Stimulated activated CD4-positive, alpha-beta T cell treated with anti-CD3 and anti-CD28 coated beads, Interleukin-1b, Interleukin-23, amount 100 ng/mL, for 24 hours (primary cell): Measurements from ENCODE around the gene TMEM147.

Experiments
- DNase-seq, 4 experiments: peaks; one replicate each; pipeline ENCODE4 v3.0.0-alpha.2; 2020; ENCODE audit warnings: low read depth in 4 of 4, low spot score in 1 of 4

TMEM147 gene

GRCh38 chr19:35545855-35546381 lies 492 bp downstream of the TMEM147 start:
- peak; percentile 21 to 77 (median 46) for DNase-seq

- DNase-seq = no peak
These were observed 1.1 kb downstream of the TMEM147 start for GRCh38 chr19:35546532-35546931.

DNA sequence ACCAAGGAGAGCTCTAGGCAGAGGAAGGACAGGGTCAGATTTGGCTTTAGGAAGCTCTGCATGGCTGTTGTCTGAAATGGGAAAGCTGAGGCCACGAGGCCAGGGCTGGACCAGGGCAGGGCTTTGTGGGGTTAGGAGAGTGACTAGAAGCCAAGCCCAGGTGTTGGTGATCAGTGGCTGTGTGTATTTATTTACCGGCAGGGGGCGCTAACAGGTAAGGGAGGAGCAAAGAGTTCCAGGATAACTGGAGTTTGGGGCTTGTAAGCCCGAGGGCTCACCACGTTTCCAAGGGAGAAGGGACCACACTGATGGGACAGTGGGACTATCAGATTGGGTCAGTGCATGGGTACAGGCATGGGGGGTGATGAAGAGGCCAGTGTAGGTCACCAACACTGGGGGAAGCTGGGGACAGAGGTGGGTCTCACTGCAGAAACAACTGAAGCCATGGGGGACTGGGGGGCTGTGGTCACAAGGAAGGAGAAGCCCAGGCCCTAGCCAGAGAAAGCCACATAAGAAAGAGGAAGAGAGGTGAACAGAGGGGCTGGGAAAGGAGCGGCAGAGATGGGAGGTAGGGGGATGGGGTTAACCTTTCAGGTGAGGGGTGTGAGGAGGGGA lies 3.9 kb downstream of the TMEM147 start:
- peak; percentile 32 to 43 (median 36) for DNase-seq

DNA sequence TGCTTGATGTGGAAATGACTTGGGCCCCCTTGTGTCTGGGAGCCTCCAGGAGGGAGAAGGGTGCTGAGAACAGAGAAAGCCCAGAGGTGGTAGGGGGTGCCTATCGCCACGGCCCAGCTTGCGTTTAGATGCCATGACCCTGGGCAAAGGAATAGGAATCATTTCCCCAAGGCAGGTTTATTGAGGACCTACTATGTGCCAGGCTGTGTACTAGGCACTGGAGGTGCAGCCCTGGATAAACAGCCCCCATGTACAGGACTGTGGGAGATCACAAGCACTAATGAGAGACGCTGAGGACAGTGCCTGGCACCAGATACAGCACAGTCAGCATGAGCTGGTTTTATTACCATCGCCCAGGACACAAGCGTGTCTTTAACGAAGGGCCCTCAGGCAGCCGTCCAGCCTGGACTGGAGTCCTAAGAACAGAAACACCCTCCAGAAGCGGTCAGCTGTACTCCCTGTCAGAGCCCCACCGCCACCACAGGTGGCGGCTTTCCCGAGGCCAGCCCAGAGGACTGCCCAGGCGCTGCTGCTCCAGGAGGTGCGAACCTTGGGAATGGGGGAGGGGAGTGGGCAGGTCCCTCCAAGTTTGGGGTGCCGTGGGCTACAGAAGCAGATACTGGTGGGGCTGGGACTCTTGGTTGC lies 4.6 kb downstream of the TMEM147 start:
- DNase-seq = no peak

- DNase-seq = no peak
These were observed 5.8 kb downstream of the TMEM147 start for GRCh38 chr19:35551091-35551810.

- no peak for DNase-seq
These were observed 7.3 kb downstream of the TMEM147 start for GRCh38 chr19:35552534-35553384.

DNA sequence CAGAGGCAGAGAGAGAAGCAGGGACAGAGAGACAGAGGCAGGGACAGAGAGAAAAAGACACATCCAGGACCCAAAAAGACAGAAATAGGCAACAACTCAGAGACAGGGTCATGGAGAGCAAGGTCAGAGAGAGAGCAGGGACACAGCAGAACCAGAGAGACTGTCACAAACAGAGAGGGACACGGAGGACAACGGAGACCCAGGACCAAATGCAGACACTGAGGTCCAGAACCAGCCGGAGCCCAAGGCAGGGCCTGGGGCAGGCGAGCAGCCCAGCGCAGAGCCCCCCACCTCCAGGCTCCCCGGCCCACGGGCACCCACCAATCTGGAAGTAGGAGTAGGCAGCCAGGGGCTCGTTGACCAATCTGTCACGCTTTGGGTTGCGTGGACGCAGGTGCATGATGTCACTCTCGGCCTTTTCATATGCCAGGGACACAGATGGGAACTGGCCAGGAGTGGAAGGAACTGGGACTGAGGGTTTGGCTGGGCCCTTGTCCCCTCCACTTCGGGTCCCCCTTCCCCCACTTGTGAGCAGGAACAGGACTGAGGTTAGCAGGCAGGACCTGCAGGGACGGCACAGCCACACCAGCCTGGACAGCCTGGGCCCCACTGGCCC lies 8.1 kb downstream of the TMEM147 start:
- no peak for DNase-seq

GRCh38 chr19:35554076-35554475 lies 8.7 kb downstream of the TMEM147 start:
- DNase-seq = no peak

- no peak for DNase-seq
These were observed 10.0 kb downstream of the TMEM147 start for GRCh38 chr19:35555301-35556005.

DNA sequence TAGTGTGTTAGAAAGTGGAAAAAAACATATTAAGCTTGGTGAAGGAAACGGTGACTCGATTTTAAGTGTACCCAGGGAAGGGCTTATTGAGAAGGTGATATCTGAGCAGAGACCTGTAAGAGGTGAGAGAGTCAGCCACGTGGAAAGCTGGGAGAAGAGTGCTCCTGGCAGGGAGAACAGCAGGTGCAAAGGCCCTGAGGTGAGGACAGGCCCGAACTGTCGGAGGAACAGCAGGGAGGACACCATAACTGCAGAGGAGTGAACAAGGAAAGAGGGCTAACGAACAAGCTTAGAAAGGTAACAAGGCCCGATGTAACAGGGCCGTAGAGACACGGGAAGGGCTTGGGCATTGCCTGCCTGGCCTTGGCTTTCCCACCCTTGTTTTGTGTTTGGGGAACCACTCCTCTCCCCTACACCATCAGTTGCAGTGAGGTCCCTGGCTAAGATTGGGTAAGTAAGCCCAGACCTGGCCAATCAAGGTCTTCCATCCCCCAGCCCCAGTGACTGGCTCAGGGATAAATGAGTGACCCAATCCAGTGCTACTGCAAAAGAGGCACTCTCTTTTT lies 10.7 kb downstream of the TMEM147 start:
- no peak for DNase-seq

DNA sequence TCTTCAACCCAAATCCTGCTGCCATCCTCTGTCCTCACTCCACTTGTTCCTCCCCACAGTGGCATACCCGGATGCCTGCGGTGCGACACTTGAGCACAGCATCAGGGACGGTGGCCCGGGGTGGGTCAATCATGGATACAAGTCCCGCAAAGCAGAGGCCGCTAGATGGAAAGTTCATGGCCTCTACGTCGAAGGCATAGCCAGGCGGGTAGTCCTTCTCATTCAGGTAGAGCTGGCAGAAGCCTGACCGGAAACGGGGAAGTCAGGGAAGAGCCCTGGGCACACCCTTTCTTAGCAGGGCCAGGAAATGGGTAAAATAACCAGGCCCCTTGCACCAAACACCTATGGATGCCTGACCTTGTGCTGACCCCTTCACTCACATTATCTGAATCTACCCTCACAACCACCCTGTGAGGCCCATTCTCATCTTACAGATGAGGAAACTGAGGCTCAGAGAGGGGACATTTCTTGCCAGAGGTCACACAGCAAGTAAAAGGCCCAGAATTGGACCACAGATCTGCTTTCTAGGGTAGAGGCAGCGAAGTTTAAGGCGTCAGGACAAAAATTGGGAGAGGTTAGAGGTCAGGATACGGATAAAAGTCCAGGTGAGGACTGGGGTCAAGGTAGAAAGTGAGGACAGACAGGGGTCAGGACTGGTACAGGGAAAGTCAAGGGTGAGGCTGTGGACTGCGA lies 11.6 kb downstream of the TMEM147 start:
- DNase-seq = no peak

DNA sequence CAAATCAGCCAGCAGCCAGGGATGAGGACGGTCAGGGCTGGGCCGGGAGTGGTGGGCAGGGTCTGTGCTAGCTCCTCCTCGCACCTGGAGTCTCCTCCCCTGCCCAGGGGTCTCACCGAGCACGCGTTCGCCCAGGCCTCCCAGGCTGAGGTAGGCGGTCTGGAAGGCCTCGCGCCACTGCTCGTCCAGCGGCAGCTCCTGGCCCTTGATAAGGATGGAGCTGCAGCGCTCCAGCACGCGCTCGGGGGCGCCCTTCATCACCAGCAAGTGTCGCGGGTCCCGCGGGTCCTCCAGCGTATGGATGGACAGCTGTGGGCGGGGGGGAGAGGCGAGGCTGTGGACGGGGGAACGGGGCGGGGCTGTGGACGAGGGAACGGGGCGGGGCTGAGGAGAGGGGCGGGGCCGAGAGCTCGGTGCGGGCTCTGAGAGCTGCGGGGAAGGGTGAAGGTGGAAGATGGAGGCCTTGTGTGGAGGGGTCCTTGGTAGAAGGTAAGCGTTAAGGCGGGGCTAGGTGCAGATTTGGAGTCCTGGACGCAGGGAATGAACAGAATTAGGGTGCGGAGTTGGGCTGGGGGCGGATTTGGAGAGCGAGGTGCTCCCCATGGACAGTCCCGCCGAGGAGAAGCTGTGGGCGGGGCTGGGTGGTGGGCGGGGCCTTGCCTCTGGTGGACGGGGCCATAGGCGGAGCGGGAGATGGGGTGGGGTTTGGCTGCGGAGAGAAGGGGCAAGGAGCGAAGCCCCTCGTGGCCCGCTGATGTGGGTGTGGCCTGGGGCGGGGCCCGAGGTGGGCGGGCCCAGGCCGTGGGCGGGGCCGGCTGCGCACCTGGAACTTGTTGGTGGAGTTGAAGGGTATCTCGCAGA lies 12.3 kb downstream of the TMEM147 start:
- DNase-seq = peak; percentile 23 to 60 (median 34)

GRCh38 chr19:35558400-35559280 lies 13.2 kb downstream of the TMEM147 start:
- DNase-seq = no peak

DNA sequence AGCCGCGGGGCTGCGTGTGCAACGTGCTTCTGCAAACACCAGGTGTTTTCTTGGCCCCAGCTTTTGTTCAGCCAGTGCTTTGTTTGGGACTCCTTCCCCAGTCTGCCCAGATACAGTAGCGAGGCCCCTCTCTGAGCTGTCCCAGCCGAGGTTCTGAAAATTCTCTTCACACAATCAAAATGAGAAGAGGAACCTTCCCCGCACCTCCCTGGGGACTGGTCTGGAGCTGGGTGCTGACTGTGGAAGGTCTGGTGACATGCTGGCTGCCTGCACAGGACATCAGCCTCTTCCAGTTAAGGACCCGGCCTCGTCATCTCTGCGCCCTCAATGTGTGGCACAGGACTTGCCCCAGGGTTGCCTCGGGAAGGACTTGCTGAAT lies 13.8 kb downstream of the TMEM147 start:
- no peak for DNase-seq

DNA sequence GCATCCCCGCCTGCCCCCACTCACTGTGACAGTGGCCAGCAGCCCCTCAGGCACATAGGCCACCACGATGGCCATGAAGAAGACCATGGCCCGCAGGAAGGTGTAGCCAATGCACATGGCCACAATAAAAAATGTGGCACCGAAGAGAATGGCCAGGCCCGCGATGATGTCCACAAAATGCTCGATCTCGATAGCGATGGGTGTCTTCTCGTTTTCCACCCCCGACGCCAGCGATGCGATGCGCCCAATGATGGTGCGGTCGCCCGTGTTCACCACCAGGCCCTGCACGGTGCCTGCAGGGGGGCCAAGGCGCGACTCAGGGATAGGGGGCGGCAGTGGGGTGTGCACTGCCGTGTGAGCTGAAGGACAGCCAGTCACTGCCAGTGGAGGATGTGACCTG lies 14.4 kb downstream of the TMEM147 start:
- DNase-seq = no peak

GRCh38 chr19:35560271-35560670 lies 14.8 kb downstream of the TMEM147 start:
- no peak for DNase-seq

DNA sequence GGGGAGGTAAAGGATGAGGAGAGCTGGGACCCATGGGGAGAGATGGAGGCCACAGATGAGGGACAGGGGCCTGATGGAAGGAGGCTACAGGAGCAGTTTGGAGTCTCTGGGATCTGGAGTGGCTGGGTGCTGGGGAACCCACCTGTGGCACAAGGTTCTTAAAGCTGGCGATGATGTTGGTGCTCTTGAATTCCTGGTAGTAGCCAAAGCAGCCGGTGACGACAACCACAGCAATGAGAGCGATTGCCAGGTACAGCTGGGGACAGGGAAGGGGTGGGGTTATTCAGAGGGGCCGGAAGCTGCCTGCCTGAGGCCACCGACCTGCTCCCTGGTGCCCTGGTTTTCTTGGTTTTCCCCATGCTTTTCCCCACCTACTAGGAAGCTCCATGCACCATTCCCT lies 15.3 kb downstream of the TMEM147 start:
- no peak for DNase-seq
